ENCODE measurements around the gene MCAT. TPM values are rescaled to one million over a fixed set of nuclear protein-coding genes. Genes with fewer than 3 reads are reported as not detected.
A peak's percentile ranks its signal among the peaks of the same experiment; 100 is the strongest.

MCAT gene
- 10 to 100 TPM; 16.4 to 20.9 (median 19.9) TPM for polyA plus RNA-seq (ENCODE audit: insufficient read length in 3 of 3)

GRCh38 chr22:43142880-43143562 is at the start of gene MCAT:
TSS of gene MCAT (minus strand) at chr22:43143398. CDS start at chr22:43143348, 50 bp downstream.
- DNase-seq (ENCODE audit: low read depth in 3 of 3, low spot score in 2 of 3), result peak in 2 of 3 donors; percentile 59 to 71

- no peak for DNase-seq (ENCODE audit: low read depth in 3 of 3, low spot score in 2 of 3)
Observed at GRCh38 chr22:43191831-43192230, 48.6 kb upstream of the MCAT start.

- DNase-seq (ENCODE audit: low read depth in 3 of 3, low spot score in 2 of 3), result no peak
Observed at GRCh38 chr22:43188829-43189545, 45.8 kb upstream of the MCAT start.

- DNase-seq (ENCODE audit: low read depth in 3 of 3, low spot score in 2 of 3), result peak; percentile 92 to 93 (median 92)
Observed at GRCh38 chr22:43187171-43188099, 44.2 kb upstream of the MCAT start.

GRCh38 chr22:43186272-43187170 is 43.3 kb upstream of the MCAT start, which contains the start of gene TTLL12:
TSS of gene TTLL12 (minus strand) at chr22:43187134. CDS start at chr22:43187069, 65 bp downstream.
- DNase-seq (ENCODE audit: low read depth in 3 of 3, low spot score in 2 of 3), result no peak

GRCh38 chr22:43185860-43186261 is 42.7 kb upstream of the MCAT start:
- DNase-seq (ENCODE audit: low read depth in 3 of 3, low spot score in 2 of 3), result no peak

GRCh38 chr22:43183496-43184277 is 40.5 kb upstream of the MCAT start:
- DNase-seq (ENCODE audit: low read depth in 3 of 3, low spot score in 2 of 3), result no peak

GRCh38 chr22:43182726-43183125 is 39.5 kb upstream of the MCAT start:
- DNase-seq (ENCODE audit: low read depth in 3 of 3, low spot score in 2 of 3), result no peak

GRCh38 chr22:43182118-43182517 is 38.9 kb upstream of the MCAT start:
- no peak for DNase-seq (ENCODE audit: low read depth in 3 of 3, low spot score in 2 of 3)

- DNase-seq (ENCODE audit: low read depth in 3 of 3, low spot score in 2 of 3), result no peak
Observed at GRCh38 chr22:43181321-43182076, 38.3 kb upstream of the MCAT start.

GRCh38 chr22:43180670-43181069 is 37.5 kb upstream of the MCAT start:
- DNase-seq (ENCODE audit: low read depth in 3 of 3, low spot score in 2 of 3), result no peak

GRCh38 chr22:43179911-43180195 is 36.7 kb upstream of the MCAT start:
- no peak for DNase-seq (ENCODE audit: low read depth in 3 of 3, low spot score in 2 of 3)

- no peak for DNase-seq (ENCODE audit: low read depth in 3 of 3, low spot score in 2 of 3)
Observed at GRCh38 chr22:43179146-43179910, 36.1 kb upstream of the MCAT start.

- no peak for DNase-seq (ENCODE audit: low read depth in 3 of 3, low spot score in 2 of 3)
Observed at GRCh38 chr22:43177479-43177878, 34.3 kb upstream of the MCAT start.

GRCh38 chr22:43176090-43176489 is 32.9 kb upstream of the MCAT start:
- no peak for DNase-seq (ENCODE audit: low read depth in 3 of 3, low spot score in 2 of 3)

- no peak for DNase-seq (ENCODE audit: low read depth in 3 of 3, low spot score in 2 of 3)
Observed at GRCh38 chr22:43174941-43175531, 31.8 kb upstream of the MCAT start.

GRCh38 chr22:43173976-43174720 is 30.9 kb upstream of the MCAT start:
- no peak for DNase-seq (ENCODE audit: low read depth in 3 of 3, low spot score in 2 of 3)
